ENCODE measurements around the gene KRT7. TPM values are rescaled to one million over a fixed set of nuclear protein-coding genes. Genes with fewer than 3 reads are reported as not detected.

The KRT7 gene
- total RNA-seq, 1 donor, result 27.9 TPM

- no peaks in the 10 kb centered on the region for H3K79me2 ChIP-seq (ENCODE audit: insufficient read depth, low read length)
- H3K27ac ChIP-seq (ENCODE audit: low read depth, low read length), result no peak overlapping the region
- no peak overlapping the region for H3K4me2 ChIP-seq (ENCODE audit: insufficient read depth, low read length)
- no peaks in the 10 kb centered on the region for H3K27me3 ChIP-seq (ENCODE audit: insufficient read depth, low read length)
- TF ChIP-seq, protein P1, sequence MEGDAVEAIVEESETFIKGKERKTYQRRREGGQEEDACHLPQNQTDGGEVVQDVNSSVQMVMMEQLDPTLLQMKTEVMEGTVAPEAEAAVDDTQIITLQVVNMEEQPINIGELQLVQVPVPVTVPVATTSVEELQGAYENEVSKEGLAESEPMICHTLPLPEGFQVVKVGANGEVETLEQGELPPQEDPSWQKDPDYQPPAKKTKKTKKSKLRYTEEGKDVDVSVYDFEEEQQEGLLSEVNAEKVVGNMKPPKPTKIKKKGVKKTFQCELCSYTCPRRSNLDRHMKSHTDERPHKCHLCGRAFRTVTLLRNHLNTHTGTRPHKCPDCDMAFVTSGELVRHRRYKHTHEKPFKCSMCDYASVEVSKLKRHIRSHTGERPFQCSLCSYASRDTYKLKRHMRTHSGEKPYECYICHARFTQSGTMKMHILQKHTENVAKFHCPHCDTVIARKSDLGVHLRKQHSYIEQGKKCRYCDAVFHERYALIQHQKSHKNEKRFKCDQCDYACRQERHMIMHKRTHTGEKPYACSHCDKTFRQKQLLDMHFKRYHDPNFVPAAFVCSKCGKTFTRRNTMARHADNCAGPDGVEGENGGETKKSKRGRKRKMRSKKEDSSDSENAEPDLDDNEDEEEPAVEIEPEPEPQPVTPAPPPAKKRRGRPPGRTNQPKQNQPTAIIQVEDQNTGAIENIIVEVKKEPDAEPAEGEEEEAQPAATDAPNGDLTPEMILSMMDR (IDR thresholded peaks at IDR 0.05; ENCODE audit: extremely low read depth, low read depth, low read length), result no peak
- peaks cover 15% of the 10 kb centered on the region for H3K4me1 ChIP-seq (ENCODE audit: insufficient read depth, low read length)
- DNase-seq (ENCODE audit: insufficient read length, low spot score, missing footprints), result no peak
- no peaks in the 10 kb centered on the region for H3K9me3 ChIP-seq (ENCODE audit: low read depth, low read length)
- H3K36me3 ChIP-seq (ENCODE audit: insufficient read depth, low read length), result no peaks in the 10 kb centered on the region
- no peaks in the 10 kb centered on the region for H4K20me1 ChIP-seq (ENCODE audit: insufficient read depth, low read length)
- no peak overlapping the region for H2AFZ ChIP-seq (ENCODE audit: low read length)
- H3K4me3 ChIP-seq (ENCODE audit: insufficient read depth, low read length), result no peak overlapping the region
These were observed 38.1 kb downstream of the KRT7 start for GRCh38 chr12:52271158-52271557.

GRCh38 chr12:52274521-52275120, 41.6 kb downstream of the KRT7 start, which contains the start of gene KRT86:
KRT86 (plus strand) TSS chr12:52274645; CDS start chr12:52301917, 27,272 bp downstream.
- H3K36me3 ChIP-seq (ENCODE audit: insufficient read depth, low read length), result no peaks in the 10 kb centered on the region
- DNase-seq (ENCODE audit: insufficient read length, low spot score, missing footprints), result no peak

DNA sequence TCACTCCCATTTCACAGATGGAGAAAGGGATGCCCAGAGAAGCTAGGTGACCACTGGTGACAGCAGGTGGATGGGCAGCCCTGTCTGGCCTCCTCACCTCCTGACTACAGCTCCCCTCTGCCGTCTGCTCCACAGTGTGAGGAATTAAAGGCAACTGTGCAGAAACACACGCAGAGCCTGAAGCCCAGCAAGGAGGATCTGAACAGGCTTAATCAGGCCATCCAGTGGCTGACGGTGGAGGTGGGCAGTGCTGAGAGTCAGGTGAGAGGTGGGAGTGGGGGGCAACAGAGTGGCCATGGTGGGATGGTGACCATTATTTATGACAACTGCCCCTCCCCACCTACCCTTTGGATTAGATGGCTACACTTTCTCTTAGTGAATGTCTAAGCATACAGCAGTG, 42.6 kb downstream of the KRT7 start:
- Histone ChIP-seq H3K4me1 (ENCODE audit: insufficient read depth, low read length) (peaks cover 23% of the 10 kb centered on the region), H3K36me3 (ENCODE audit: insufficient read depth, low read length) (no peaks in the 10 kb centered on the region), H3K4me2 (ENCODE audit: insufficient read depth, low read length) (no peak overlapping the region), H3K27me3 (ENCODE audit: insufficient read depth, low read length) (no peaks in the 10 kb centered on the region), H3K4me3 (ENCODE audit: insufficient read depth, low read length) (no peak overlapping the region), H3K27ac (ENCODE audit: low read depth, low read length) (no peak overlapping the region), H4K20me1 (ENCODE audit: insufficient read depth, low read length) (no peaks in the 10 kb centered on the region), H3K79me2 (ENCODE audit: insufficient read depth, low read length) (no peaks in the 10 kb centered on the region), H2AFZ (ENCODE audit: low read length) (no peak overlapping the region), H3K9me3 (ENCODE audit: low read depth, low read length) (no peaks in the 10 kb centered on the region)
- TF ChIP-seq, protein P1 (IDR thresholded peaks at IDR 0.05; ENCODE audit: extremely low read depth, low read depth, low read length), result no peak
- DNase-seq (ENCODE audit: insufficient read length, low spot score, missing footprints), result no peak

More at GRCh38 chr12:52274521-52275120, 41.6 kb downstream of the KRT7 start, which contains the start of gene KRT86:
- TF ChIP-seq, protein P1 (IDR thresholded peaks at IDR 0.05; ENCODE audit: extremely low read depth, low read depth, low read length), result no peak
- no peaks in the 10 kb centered on the region for H3K9me3 ChIP-seq (ENCODE audit: low read depth, low read length)
- H3K27ac ChIP-seq (ENCODE audit: low read depth, low read length), result no peak within 1 kb of the TSS
- H3K79me2 ChIP-seq (ENCODE audit: insufficient read depth, low read length), result no peaks in the 10 kb centered on the region
- H3K27me3 ChIP-seq (ENCODE audit: insufficient read depth, low read length), result no peaks in the 10 kb centered on the region
- no peaks in the 10 kb centered on the region for H4K20me1 ChIP-seq (ENCODE audit: insufficient read depth, low read length)
- no peak within 1 kb of the TSS for H3K4me2 ChIP-seq (ENCODE audit: insufficient read depth, low read length)
- H3K4me1 ChIP-seq (ENCODE audit: insufficient read depth, low read length), result peaks cover 12% of the 10 kb centered on the region
- H2AFZ ChIP-seq (ENCODE audit: low read length), result no peak within 1 kb of the TSS
- H3K4me3 ChIP-seq (ENCODE audit: insufficient read depth, low read length), result no peak within 1 kb of the TSS

DNA sequence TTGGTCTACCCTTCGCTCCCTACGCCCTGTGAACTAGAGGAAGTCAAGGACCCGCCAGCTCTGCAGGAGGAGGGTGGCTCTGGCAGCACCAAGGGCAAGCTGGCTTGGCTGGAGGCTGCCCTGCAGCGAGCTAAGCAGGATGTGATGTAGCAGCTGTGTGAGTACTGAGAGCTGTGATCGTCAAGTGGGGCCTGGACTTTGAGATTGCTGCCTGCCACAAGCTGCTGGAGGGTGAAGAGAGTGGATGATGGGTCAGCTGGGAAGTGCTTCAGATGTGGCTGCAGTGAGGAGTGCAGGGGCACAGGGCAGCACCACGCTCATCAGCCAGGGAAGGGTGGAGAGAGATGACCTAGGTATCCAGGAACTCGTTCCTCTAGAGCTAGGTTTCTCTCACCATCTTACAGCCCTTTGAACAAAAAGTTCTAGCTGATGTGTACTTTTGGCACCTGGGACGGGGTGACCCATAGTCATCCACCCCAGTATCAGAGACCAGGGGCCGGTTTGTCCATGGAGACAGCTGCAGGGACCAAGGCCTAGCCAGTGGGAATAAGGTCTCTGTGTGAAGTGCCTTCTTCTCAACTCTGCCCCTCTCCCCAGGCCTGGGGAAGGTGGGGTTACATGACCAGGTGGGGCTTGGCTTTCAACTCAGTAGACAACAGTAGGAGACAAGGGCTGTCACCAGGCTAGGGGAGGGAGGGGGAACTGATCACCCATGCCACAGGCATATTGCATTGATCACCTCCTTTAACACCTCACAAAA, 44.6 kb downstream of the KRT7 start:
- Histone ChIP-seq H3K27me3 (ENCODE audit: insufficient read depth, low read length) (no peaks in the 10 kb centered on the region), H3K4me1 (ENCODE audit: insufficient read depth, low read length) (peaks cover 35% of the 10 kb centered on the region), H2AFZ (ENCODE audit: low read length) (no peak overlapping the region), H3K4me3 (ENCODE audit: insufficient read depth, low read length) (no peak overlapping the region), H3K36me3 (ENCODE audit: insufficient read depth, low read length) (no peaks in the 10 kb centered on the region), H3K9me3 (ENCODE audit: low read depth, low read length) (no peaks in the 10 kb centered on the region), H3K4me2 (ENCODE audit: insufficient read depth, low read length) (no peak overlapping the region), H3K79me2 (ENCODE audit: insufficient read depth, low read length) (no peaks in the 10 kb centered on the region), H3K27ac (ENCODE audit: low read depth, low read length) (no peak overlapping the region), H4K20me1 (ENCODE audit: insufficient read depth, low read length) (no peaks in the 10 kb centered on the region)
- DNase-seq (ENCODE audit: insufficient read length, low spot score, missing footprints), result no peak
- TF ChIP-seq, protein P1 (IDR thresholded peaks at IDR 0.05; ENCODE audit: extremely low read depth, low read depth, low read length), result no peak
